Measurements from ENCODE around the gene PPP1R37.
A peak's percentile ranks its signal among the peaks of the same experiment; 100 is the strongest.

PPP1R37 gene

GRCh38 chr19:45156751-45157150 is 63.8 kb downstream of the PPP1R37 start:
- CTCF ChIA-PET: interaction anchor here (0.7 kb wide), 1 partner anchor 22 kb away, joined by 4 read pairs; the partner anchor contains the start of gene BLOC1S3
- no peak for TF ChIP-seq ZBTB20 (tag by site-specific recombination; IDR thresholded peaks at IDR 0.05)
- 0 out of 2 replicates have a peak, but pooled peaks have one; percentile 10 for TF ChIP-seq KLF1 (tag by site-specific recombination; IDR thresholded peaks at IDR 0.05)
- no peak overlapping the region for H3K4me3 ChIP-seq (ENCODE audit: low read depth, low read length)
- no peak overlapping the region for H3K27ac ChIP-seq (ENCODE audit: extremely low read depth, low read depth, low read length)
- H3K9me3 ChIP-seq (ENCODE audit: control insufficient read depth, insufficient read depth, low read depth, low read length): no peaks in the 10 kb centered on the region
- H3K36me3 ChIP-seq (ENCODE audit: control insufficient read depth in 2 of 2, insufficient read depth in 1 of 2, low read length in 2 of 2): no peaks in the 10 kb centered on the region
- peaks cover 2% of the 10 kb centered on the region; the same call in 1 of the 2 replicates for H3K4me1 ChIP-seq (ENCODE audit: control insufficient read depth, insufficient read depth, low read length)
- POLR2A ChIA-PET: no interaction called here

GRCh38 chr19:45158503-45159209 is 65.7 kb downstream of the PPP1R37 start:
- H3K36me3 ChIP-seq (ENCODE audit: control insufficient read depth in 2 of 2, insufficient read depth in 1 of 2, low read length in 2 of 2): no peaks in the 10 kb centered on the region
- ChIA-PET CTCF (interaction anchor here (1.1 to 1.4 kb wide), 2 partner anchors 9 to 181 kb away, joined by 3 to 4 read pairs; no protein-coding TSS in a partner anchor), POLR2A (no interaction called here)
- no peaks in the 10 kb centered on the region for H3K9me3 ChIP-seq (ENCODE audit: control insufficient read depth, insufficient read depth, low read depth, low read length)
- H3K4me1 ChIP-seq (ENCODE audit: control insufficient read depth, insufficient read depth, low read length): no peaks in the 10 kb centered on the region
- H3K27ac ChIP-seq (ENCODE audit: extremely low read depth, low read depth, low read length): no peak overlapping the region
- TF ChIP-seq BCL6B (tag by site-specific recombination; IDR thresholded peaks at IDR 0.05) (no peak), SETDB1 (IDR thresholded peaks at IDR 0.05; ENCODE audit: insufficient read length, low read length) (no peak), ZFP37 (tag by site-specific recombination; IDR thresholded peaks at IDR 0.05) (no peak)
- H3K4me3 ChIP-seq (ENCODE audit: low read depth, low read length): no peak overlapping the region

GRCh38 chr19:45159210-45159970 is 66.4 kb downstream of the PPP1R37 start:
- no peak overlapping the region for H3K4me3 ChIP-seq (ENCODE audit: low read depth, low read length)
- CTCF ChIA-PET: interaction anchor here (0.6 to 1.3 kb wide), 3 partner anchors 9 to 179 kb away, joined by 3 read pairs; no protein-coding TSS in a partner anchor
- no peaks in the 10 kb centered on the region for H3K36me3 ChIP-seq (ENCODE audit: control insufficient read depth in 2 of 2, insufficient read depth in 1 of 2, low read length in 2 of 2)
- H3K4me1 ChIP-seq (ENCODE audit: control insufficient read depth, insufficient read depth, low read length): no peaks in the 10 kb centered on the region
- POLR2A ChIA-PET: no interaction called here
- no peaks in the 10 kb centered on the region for H3K9me3 ChIP-seq (ENCODE audit: control insufficient read depth, insufficient read depth, low read depth, low read length)
- TF ChIP-seq SCRT1 (tag by site-specific recombination; IDR thresholded peaks at IDR 0.05; ENCODE audit: borderline replicate concordance): no peak
- no peak for TF ChIP-seq ZNF37A (tag by site-specific recombination; IDR thresholded peaks at IDR 0.05)
- TF ChIP-seq IKZF3 (tag by site-specific recombination; IDR thresholded peaks at IDR 0.05): no peak
- no peak for TF ChIP-seq SP3 (tag by site-specific recombination; IDR thresholded peaks at IDR 0.05)
- TF ChIP-seq GLIS1 (tag by site-specific recombination; IDR thresholded peaks at IDR 0.05): peak; percentile 67
- peak; percentile 14; the same call in 1 of the 2 replicates for TF ChIP-seq ZIC2 (tag by site-specific recombination; IDR thresholded peaks at IDR 0.05)
- no peak for TF ChIP-seq ZNF146 (tag by site-specific recombination; IDR thresholded peaks at IDR 0.05)
- TF ChIP-seq ZBTB26 (tag by site-specific recombination; optimal IDR thresholded peaks at IDR 0.05): no peak
- no peak for TF ChIP-seq PRDM6 (tag by site-specific recombination; IDR thresholded peaks at IDR 0.05)
- TF ChIP-seq ZBTB10 (tag by site-specific recombination; IDR thresholded peaks at IDR 0.05): no peak
- no peak for TF ChIP-seq ZNF280C (tag by site-specific recombination; IDR thresholded peaks at IDR 0.05)
- TF ChIP-seq ZNF596 (tag by site-specific recombination; IDR thresholded peaks at IDR 0.05): no peak
- no peak overlapping the region for H3K27ac ChIP-seq (ENCODE audit: extremely low read depth, low read depth, low read length)

Measured in HEK293 (cell line).